ENCODE results near the gene KIF26A.
"Not testable (repeated sequence)": the region's sequence is repeated elsewhere in the genome, so short reads cannot be mapped to it uniquely, and the experiment has no call there.

The KIF26A gene

GRCh38 chr14:104225278-104226190 is 87.1 kb downstream of the KIF26A start:
- DNase-seq = not testable (repeated sequence)

GRCh38 chr14:104226421-104227383 is 88.3 kb downstream of the KIF26A start:
- no peak for DNase-seq

GRCh38 chr14:104227806-104228205 is 89.4 kb downstream of the KIF26A start:
- DNase-seq = no peak

DNA sequence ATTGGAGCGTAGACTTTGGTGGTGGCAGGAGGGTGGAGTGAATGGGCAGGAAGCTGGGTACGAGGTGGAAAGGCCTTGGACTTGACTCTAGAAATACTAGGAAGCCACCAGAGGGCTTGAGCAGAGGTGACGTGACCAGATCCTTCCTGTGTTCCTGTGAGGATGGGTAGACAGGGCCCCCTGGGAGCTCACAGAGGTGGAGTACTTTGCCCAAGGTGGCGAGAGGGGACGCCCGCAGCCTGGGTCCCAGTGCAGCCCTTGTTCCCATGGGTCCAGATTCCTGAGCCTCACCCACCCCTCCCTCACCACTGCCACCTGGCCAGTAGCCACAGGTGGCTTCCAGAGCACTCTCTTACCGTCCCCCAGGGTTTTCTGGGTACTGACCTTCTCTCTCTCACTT is 89.8 kb downstream of the KIF26A start:
- DNase-seq = no peak

DNA sequence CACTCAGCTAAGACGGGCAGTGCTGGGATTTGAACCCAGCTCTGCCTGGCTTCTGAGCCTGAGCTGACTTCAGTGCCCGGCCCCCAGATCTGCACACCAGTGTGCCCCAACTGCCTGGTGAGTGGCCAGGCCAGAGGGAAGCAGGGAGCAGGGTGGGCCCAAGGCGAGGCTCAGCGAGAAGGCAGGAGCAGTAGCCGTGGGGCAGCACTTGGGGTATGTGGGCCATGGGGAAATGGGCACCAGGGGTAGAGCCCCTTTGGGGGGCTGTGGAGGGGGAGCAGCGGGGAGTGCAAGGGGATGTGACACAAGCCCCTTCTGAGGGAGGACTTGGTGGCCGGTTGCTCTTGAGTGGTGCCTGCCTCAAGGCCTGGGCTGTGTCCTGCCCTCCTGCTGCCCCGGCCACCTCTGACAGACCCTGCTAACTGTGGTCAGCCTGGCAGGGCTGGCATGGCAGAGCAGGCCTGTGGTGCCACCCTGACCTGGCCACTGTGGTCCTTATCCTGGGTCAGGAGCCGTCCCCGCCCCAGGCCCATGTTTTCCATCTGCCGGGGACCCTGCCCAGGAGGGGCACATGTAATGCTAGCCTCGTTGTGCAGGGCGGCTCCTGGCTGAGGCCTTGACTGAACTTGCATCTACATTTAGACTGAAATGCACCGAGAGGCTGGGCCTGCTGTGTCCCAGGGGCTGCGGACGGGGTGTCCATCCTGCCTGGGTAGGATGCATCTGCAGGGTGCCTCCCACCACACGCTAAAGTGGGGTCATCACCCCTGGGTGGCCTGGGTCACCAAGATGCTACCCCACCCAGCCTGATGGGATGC is 90.5 kb downstream of the KIF26A start:
- no peak for DNase-seq

DNA sequence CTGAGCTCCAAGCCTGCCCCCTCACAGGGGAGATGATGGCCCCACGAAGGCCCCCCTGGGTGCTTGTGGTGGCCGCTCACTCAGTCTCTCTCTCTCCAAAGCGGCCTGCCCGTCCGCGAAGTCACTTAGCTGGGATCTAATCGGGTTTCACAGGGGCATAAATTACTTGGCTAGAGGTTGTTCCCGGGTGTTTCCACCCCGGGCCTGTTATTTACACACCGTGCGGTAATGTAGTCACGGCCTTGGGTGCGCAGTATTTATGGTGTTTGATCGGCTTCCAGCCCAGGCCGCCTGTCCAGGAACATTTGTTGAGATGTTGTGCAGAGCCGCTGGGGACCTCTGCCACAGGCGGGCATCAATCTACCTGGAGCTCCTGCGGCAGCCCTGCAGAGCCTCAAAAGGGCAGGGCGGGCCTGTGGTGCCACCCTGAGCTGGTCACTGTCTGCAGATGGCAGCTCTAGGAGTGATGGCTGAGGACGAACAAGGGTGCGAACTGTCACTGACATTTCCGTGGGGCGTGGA is 91.2 kb downstream of the KIF26A start:
- DNase-seq = no peak

- DNase-seq = no peak
Observed at GRCh38 chr14:104230119-104230815, 91.9 kb downstream of the KIF26A start.

All from stimulated activated CD4-positive, alpha-beta T cell treated with anti-CD3 and anti-CD28 coated beads, Interleukin-4, amount 100 ng/mL, for 1 hour (primary cell).